GM12878 (cell line): ENCODE measurements around the gene PPDPF. TPM values are rescaled to one million over a fixed set of nuclear protein-coding genes. Genes with fewer than 3 reads are reported as not detected.

Experiments used
- ATAC-seq: fragments of 200-7000 bp; cut with Tn5 transposase; 3 replicates; pipeline ENCODE4 v1.9.1; 2020; ENCODE audit warnings: mild to moderate bottlenecking, moderate library complexity
- BruUV-seq: library from RNA; stranded (reverse); fragments of 400-500 nt; replicated peaks from 2 replicates; lab custom pipeline; 2021; lab: Mats Ljungman, UMichigan
- CTCF ChIA-PET: fragments of 300-600 bp; sonication (Branson Sonifier 250); formaldehyde crosslinking; extraction: SDS; loops from one replicate; lab custom pipeline; 2021; ENCODE audit warnings: inconsistent platforms; lab: Yijun Ruan, JAX
- POLR2A ChIA-PET: fragments of 350-600 bp; formaldehyde crosslinking; extraction: SDS; loops from one replicate; lab custom pipeline; 2021; ENCODE audit warnings: inconsistent platforms; lab: Charles Lee
- RAD21 ChIA-PET: fragments of 300-600 bp; sonication (Branson Sonifier 250); formaldehyde crosslinking; loops from one replicate; lab custom pipeline; 2023; ENCODE audit warnings: antibody characterized with exemption; ENCODE audit not compliant: unreplicated experiment; lab: Charles Lee
- SMC1A ChIA-PET: fragments of 300-600 bp; sonication (Branson Sonifier 250); formaldehyde crosslinking; loops from one replicate; lab custom pipeline; 2023; ENCODE audit not compliant: unreplicated experiment, uncharacterized antibody; lab: Charles Lee
- DNase-seq: peaks from one replicate; pipeline ENCODE4 v3.0.0-alpha.2; 2011; ENCODE audit warnings: low read depth, low spot score
- FAIRE-seq: peaks from 3 replicates; lab custom pipeline; 2011; peaks lifted over from hg19 to GRCh38; lab: Jason Lieb, UNC
- H2AFZ ChIP-seq: 2 replicates; pipeline ENCODE4 v1.6.0; 2011; ENCODE audit warnings: low read depth, low read length, control low read depth; ENCODE audit not compliant: control insufficient read depth
- H3K27ac ChIP-seq: 2 replicates; pipeline ENCODE4 v1.5.1; 2011; ENCODE audit warnings: control low read depth; ENCODE audit not compliant: control insufficient read depth, insufficient read depth
- H3K27me3 ChIP-seq, 2 experiments: replicated peaks in 1 of 2; 2 replicates each; pipeline versions ENCODE4 v1.6.0 to v1.6.1; 2011; ENCODE audit warnings: low read length in 1 of 2; ENCODE audit not compliant: control insufficient read depth in 2 of 2, insufficient read depth in 2 of 2
- H3K36me3 ChIP-seq, 2 experiments: 2 replicates each; pipeline ENCODE4 v1.5.1; 2011; ENCODE audit warnings: low read length in 1 of 2; ENCODE audit not compliant: control insufficient read depth in 2 of 2, insufficient read depth in 2 of 2
- H3K4me1 ChIP-seq: 2 replicates; pipeline ENCODE4 v1.6.1; 2011; ENCODE audit warnings: mild to moderate bottlenecking, low read length, moderate library complexity, mixed read lengths; ENCODE audit not compliant: control insufficient read depth, insufficient read depth
- H3K4me2 ChIP-seq: 2 replicates; pipeline ENCODE4 v1.6.0; 2011; ENCODE audit warnings: control low read depth; ENCODE audit not compliant: control insufficient read depth, insufficient read depth
- H3K4me3 ChIP-seq: fragments of 200-600 bp; sonication (generic); 2 replicates; pipeline ENCODE4 v1.5.1; 2016
- H3K79me2 ChIP-seq: 2 replicates; pipeline ENCODE4 v1.6.0; 2011; ENCODE audit warnings: low read length; ENCODE audit not compliant: control insufficient read depth, insufficient read depth
- H3K9ac ChIP-seq: 2 replicates; pipeline ENCODE4 v1.8.0; 2011; ENCODE audit warnings: low read length, control low read depth, mixed read lengths; ENCODE audit not compliant: control insufficient read depth, insufficient read depth
- H3K9me3 ChIP-seq: replicated peaks from 3 replicates; pipeline ENCODE4 v1.5.1; 2011; ENCODE audit warnings: mild to moderate bottlenecking, low read length; ENCODE audit not compliant: control insufficient read depth, insufficient read depth
- H4K20me1 ChIP-seq: 2 replicates; pipeline ENCODE4 v1.6.0; 2011; ENCODE audit not compliant: control insufficient read depth, insufficient read depth
- CBX3 ChIP-seq: fragments of 200-600 bp; sonication (generic); IDR thresholded peaks from 2 replicates; pipeline ENCODE4 v1.6.1; 2016; ENCODE audit warnings: low read depth, borderline replicate concordance
- CREB1 ChIP-seq: IDR thresholded peaks from 2 replicates; pipeline ENCODE4 v1.6.1; 2012; ENCODE audit warnings: low read depth, mild to moderate bottlenecking, inconsistent platforms
- GABPA ChIP-seq: IDR thresholded peaks from 2 replicates; pipeline ENCODE4 v1.6.1; 2014; ENCODE audit warnings: antibody characterized with exemption, low read depth, mild to moderate bottlenecking, inconsistent platforms
- HDGF ChIP-seq: fragments of 450-650 bp; IDR thresholded peaks from 2 replicates; pipeline ENCODE4 v1.6.1; 2016; ENCODE audit warnings: antibody characterized with exemption
- NFIC ChIP-seq: IDR thresholded peaks from 2 replicates; pipeline ENCODE4 v1.6.1; 2012; ENCODE audit warnings: low read depth, mild to moderate bottlenecking, inconsistent platforms, low read length, moderate library complexity
- POLR2AphosphoS2 ChIP-seq: IDR thresholded peaks from 2 replicates; pipeline ENCODE4 v1.6.1; 2011; ENCODE audit warnings: low read depth, mild to moderate bottlenecking, low read length, improper control_type of control experiment, moderate library complexity
- RBBP5 ChIP-seq: fragments of 200-600 bp; sonication (generic); conservative IDR thresholded peaks from 2 replicates; pipeline ENCODE4 v1.6.1; 2016
- SMAD1 ChIP-seq: fragments of 450-650 bp; IDR thresholded peaks from 2 replicates; pipeline ENCODE4 v1.6.1; 2018; ENCODE audit warnings: mild to moderate bottlenecking, low read depth; ENCODE audit not compliant: partially characterized antibody
- SREBF2 ChIP-seq: IDR thresholded peaks from 2 replicates; pipeline ENCODE4 v1.6.1; 2012; ENCODE audit warnings: mild to moderate bottlenecking, low read length
- SRF ChIP-seq, 2 experiments: IDR thresholded peaks; 2 replicates each; pipeline ENCODE4 v1.6.1; 2011; ENCODE audit warnings: low read depth in 2 of 2, low read length in 2 of 2, mild to moderate bottlenecking in 1 of 2, moderate library complexity in 1 of 2
- STAT1 ChIP-seq: fragments of 450-650 bp; conservative IDR thresholded peaks from 2 replicates; pipeline ENCODE4 v1.6.1; 2014; ENCODE audit warnings: antibody characterized with exemption, mild to moderate bottlenecking
- YBX1 ChIP-seq: fragments of 450-650 bp; IDR thresholded peaks from 2 replicates; pipeline ENCODE4 v1.6.1; 2016; ENCODE audit warnings: antibody characterized with exemption
- WGBS: methylation state at CpG from one replicate; pipeline ENCODE4 v1.1.6; 2016; ENCODE audit warnings: low lambda C conversion rate; ENCODE audit not compliant: insufficient replicate concordance, insufficient coverage; ENCODE audit errors: missing lambda C conversion rate; 5-methylcytosine and 5-hydroxymethylcytosine counted together
- in situ Hi-C: fragments of 300-500 bp; cut with MboI; formaldehyde crosslinking; loops from 9 replicates; pipeline ENCODE4 v1.14.3; 2018; ENCODE audit warnings: mixed read lengths
- intact Hi-C: fragments of 100-400 bp; cut with micrococcal nuclease; formaldehyde crosslinking; loops from one replicate; pipeline ENCODE4 v1.14.2; 2022; ENCODE audit not compliant: unreplicated experiment
- polyA plus RNA-seq, 11 experiments: library from polyadenylated mRNA; depleted of rRNA in 4 of 11; unstranded in 6 of 11; stranded (reverse) in 5 of 11; fragments of >200 nt; fragmentation: Nextera tagmentation in 4 of 11; fragmentation: Illumina TruSeq in 1 of 11; extraction: Ambion mirVana in 4 of 11; extraction: Trizol in 1 of 11; gene quantifications; 1 replicate in 1 of 11; 2 replicates in 10 of 11; pipeline versions ENCODE4 v1.2.1 to v1.2.3, GENCODE V29; 2011 to 2016; ENCODE audit warnings: inconsistent platforms in 2 of 11, missing spikeins in 2 of 11, low read depth in 1 of 11
- total RNA-seq, 4 experiments: library from RNA; depleted of rRNA in 3 of 4; stranded (reverse); fragments of >200 nt in 3 of 4; fragmentation: Illumina TruSeq in 1 of 4; extraction: Trizol in 1 of 4; gene quantifications; 2 replicates each; pipeline versions ENCODE4 v1.2.1 to v1.2.3, GENCODE V29; 2013 to 2021
- TF ChIP-seq, protein P1 (sequence below): fragments of 450-650 bp; IDR thresholded peaks from 2 replicates; pipeline ENCODE4 v1.6.1; 2016; ENCODE audit warnings: mild to moderate bottlenecking, moderate library complexity, borderline replicate concordance
- TF ChIP-seq, protein P2 (sequence below): IDR thresholded peaks from 2 replicates; pipeline ENCODE4 v1.6.1; 2011; ENCODE audit warnings: mild to moderate bottlenecking, low read depth, low read length, moderate library complexity; ENCODE audit not compliant: insufficient replicate concordance
- TF ChIP-seq, protein P3 (sequence below): IDR thresholded peaks from 2 replicates; pipeline ENCODE4 v1.6.1; 2012; ENCODE audit warnings: low read depth, low read length, improper control_type of control experiment

The PPDPF gene
- total and polyA plus RNA-seq, 10 of the 15 experiments (the other 5 are each of a cell fraction or from before 2014, with no cell fraction given) = 0.32 to 154 (median 22.8) TPM

GRCh38 chr20:63472862-63473390 lies 47.6 kb upstream of the PPDPF start:
- H3K4me2 ChIP-seq = no peak overlapping the region
- ChIA-PET CTCF (no interaction called here), SMC1A (no interaction called here), RAD21 (no interaction called here), POLR2A (no interaction called here)
- DNase-seq (no peak), ATAC-seq (no peak), FAIRE-seq (no peak)
- H4K20me1 ChIP-seq = no peaks in the 10 kb centered on the region
- in situ Hi-C loops = no loop called here
- no TSS peak for BruUV-seq
- WGBS = 64% methylated on average over 11 of the region's 13 CpGs
- H3K36me3 ChIP-seq = no peaks in the 10 kb centered on the region
- no peak overlapping the region for H3K9ac ChIP-seq
- H3K4me1 ChIP-seq = no peaks in the 10 kb centered on the region
- intact Hi-C loops = no loop called here
- H3K27ac ChIP-seq = no peak overlapping the region
- peaks cover 3 to 5% of the 10 kb centered on the region in 2 experiments; a peak in 2 of 4 replicates for H3K27me3 ChIP-seq
- no peak overlapping the region for H2AFZ ChIP-seq
- H3K9me3 ChIP-seq = no peaks in the 10 kb centered on the region
- TF ChIP-seq HDGF = no peak
- TF ChIP-seq, protein P1, sequence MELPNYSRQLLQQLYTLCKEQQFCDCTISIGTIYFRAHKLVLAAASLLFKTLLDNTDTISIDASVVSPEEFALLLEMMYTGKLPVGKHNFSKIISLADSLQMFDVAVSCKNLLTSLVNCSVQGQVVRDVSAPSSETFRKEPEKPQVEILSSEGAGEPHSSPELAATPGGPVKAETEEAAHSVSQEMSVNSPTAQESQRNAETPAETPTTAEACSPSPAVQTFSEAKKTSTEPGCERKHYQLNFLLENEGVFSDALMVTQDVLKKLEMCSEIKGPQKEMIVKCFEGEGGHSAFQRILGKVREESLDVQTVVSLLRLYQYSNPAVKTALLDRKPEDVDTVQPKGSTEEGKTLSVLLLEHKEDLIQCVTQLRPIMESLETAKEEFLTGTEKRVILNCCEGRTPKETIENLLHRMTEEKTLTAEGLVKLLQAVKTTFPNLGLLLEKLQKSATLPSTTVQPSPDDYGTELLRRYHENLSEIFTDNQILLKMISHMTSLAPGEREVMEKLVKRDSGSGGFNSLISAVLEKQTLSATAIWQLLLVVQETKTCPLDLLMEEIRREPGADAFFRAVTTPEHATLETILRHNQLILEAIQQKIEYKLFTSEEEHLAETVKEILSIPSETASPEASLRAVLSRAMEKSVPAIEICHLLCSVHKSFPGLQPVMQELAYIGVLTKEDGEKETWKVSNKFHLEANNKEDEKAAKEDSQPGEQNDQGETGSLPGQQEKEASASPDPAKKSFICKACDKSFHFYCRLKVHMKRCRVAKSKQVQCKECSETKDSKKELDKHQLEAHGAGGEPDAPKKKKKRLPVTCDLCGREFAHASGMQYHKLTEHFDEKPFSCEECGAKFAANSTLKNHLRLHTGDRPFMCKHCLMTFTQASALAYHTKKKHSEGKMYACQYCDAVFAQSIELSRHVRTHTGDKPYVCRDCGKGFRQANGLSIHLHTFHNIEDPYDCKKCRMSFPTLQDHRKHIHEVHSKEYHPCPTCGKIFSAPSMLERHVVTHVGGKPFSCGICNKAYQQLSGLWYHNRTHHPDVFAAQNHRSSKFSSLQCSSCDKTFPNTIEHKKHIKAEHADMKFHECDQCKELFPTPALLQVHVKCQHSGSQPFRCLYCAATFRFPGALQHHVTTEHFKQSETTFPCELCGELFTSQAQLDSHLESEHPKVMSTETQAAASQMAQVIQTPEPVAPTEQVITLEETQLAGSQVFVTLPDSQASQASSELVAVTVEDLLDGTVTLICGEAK = no peak
- no peak for TF ChIP-seq STAT1
- no peak for TF ChIP-seq NFIC
- no peak for TF ChIP-seq POLR2AphosphoS2
- no peak for TF ChIP-seq SRF (IDR thresholded peaks at IDR 0.05; ENCODE audit: low read depth in 2 of 2, low read length in 2 of 2)
- TF ChIP-seq CREB1 = no peak
- TF ChIP-seq, protein P2, sequence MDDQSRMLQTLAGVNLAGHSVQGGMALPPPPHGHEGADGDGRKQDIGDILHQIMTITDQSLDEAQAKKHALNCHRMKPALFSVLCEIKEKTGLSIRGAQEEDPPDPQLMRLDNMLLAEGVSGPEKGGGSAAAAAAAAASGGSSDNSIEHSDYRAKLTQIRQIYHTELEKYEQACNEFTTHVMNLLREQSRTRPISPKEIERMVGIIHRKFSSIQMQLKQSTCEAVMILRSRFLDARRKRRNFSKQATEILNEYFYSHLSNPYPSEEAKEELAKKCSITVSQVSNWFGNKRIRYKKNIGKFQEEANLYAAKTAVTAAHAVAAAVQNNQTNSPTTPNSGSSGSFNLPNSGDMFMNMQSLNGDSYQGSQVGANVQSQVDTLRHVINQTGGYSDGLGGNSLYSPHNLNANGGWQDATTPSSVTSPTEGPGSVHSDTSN = no peak
- no peak for TF ChIP-seq SMAD1
- no peak for TF ChIP-seq GABPA
- no peak for TF ChIP-seq YBX1
- TF ChIP-seq CBX3 = no peak
- TF ChIP-seq SREBF2 = no peak
- TF ChIP-seq, protein P3, sequence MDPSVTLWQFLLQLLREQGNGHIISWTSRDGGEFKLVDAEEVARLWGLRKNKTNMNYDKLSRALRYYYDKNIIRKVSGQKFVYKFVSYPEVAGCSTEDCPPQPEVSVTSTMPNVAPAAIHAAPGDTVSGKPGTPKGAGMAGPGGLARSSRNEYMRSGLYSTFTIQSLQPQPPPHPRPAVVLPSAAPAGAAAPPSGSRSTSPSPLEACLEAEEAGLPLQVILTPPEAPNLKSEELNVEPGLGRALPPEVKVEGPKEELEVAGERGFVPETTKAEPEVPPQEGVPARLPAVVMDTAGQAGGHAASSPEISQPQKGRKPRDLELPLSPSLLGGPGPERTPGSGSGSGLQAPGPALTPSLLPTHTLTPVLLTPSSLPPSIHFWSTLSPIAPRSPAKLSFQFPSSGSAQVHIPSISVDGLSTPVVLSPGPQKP = no peak
- no peak for TF ChIP-seq RBBP5
- H3K79me2 ChIP-seq = no peaks in the 10 kb centered on the region
- no peak overlapping the region for H3K4me3 ChIP-seq
